Endothelial cell of umbilical vein (primary cell): ENCODE measurements around the gene ELP6.

Experiments used
- EZH2 ChIP-seq: IDR thresholded peaks from 2 replicates; pipeline ENCODE4 v1.6.1; 2012; ENCODE audit warnings: borderline replicate concordance, low read depth, mild to moderate bottlenecking, moderate library complexity, low read length, inconsistent platforms; ENCODE audit not compliant: severe bottlenecking
- FOS ChIP-seq: IDR thresholded peaks from 2 replicates; pipeline ENCODE4 v1.6.1; 2011; ENCODE audit warnings: mild to moderate bottlenecking, low read length, moderate library complexity, borderline replicate concordance; ENCODE audit not compliant: insufficient read depth
- GATA2 ChIP-seq: IDR thresholded peaks from 2 replicates; pipeline ENCODE4 v1.7.0; 2011; ENCODE audit warnings: low read depth, mild to moderate bottlenecking, moderate library complexity, mixed read lengths, low read length; ENCODE audit not compliant: insufficient read length, insufficient read depth
- JUN ChIP-seq: IDR thresholded peaks from 2 replicates; pipeline ENCODE4 v1.6.1; 2011; ENCODE audit warnings: borderline replicate concordance, low read depth; ENCODE audit not compliant: insufficient read length, insufficient read depth
- MYC ChIP-seq: IDR thresholded peaks from one replicate; pipeline ENCODE4 v1.6.1; 2011; ENCODE audit warnings: mild to moderate bottlenecking, low read depth, low read length
- POLR2A ChIP-seq: IDR thresholded peaks from 2 replicates; pipeline ENCODE4 v1.6.1; 2012; ENCODE audit warnings: low read depth, mild to moderate bottlenecking, control low read depth, low read length
- POLR2AphosphoS5 ChIP-seq: IDR thresholded peaks from 2 replicates; pipeline ENCODE4 v1.6.1; 2012; ENCODE audit warnings: low read depth, mild to moderate bottlenecking, control low read depth, low read length, moderate library complexity; ENCODE audit not compliant: insufficient read depth
- TF ChIP-seq, protein P1 (sequence below), 2 donors: IDR thresholded peaks; 1 replicate in 1 of 2; 2 replicates in 1 of 2; pipeline ENCODE4 v1.5.1; 2011; ENCODE audit warnings: low read length in 2 of 2, mild to moderate bottlenecking in 2 of 2, moderate library complexity in 2 of 2, control low read depth in 1 of 2, inconsistent platforms in 1 of 2, low read depth in 1 of 2; ENCODE audit not compliant: insufficient read depth in 1 of 2; ENCODE audit errors: extremely low read depth in 1 of 2
- TF ChIP-seq, protein P2 (sequence below): IDR thresholded peaks from 2 replicates; pipeline ENCODE4 v1.6.1; 2011; ENCODE audit not compliant: insufficient read depth, insufficient read length

DNA sequence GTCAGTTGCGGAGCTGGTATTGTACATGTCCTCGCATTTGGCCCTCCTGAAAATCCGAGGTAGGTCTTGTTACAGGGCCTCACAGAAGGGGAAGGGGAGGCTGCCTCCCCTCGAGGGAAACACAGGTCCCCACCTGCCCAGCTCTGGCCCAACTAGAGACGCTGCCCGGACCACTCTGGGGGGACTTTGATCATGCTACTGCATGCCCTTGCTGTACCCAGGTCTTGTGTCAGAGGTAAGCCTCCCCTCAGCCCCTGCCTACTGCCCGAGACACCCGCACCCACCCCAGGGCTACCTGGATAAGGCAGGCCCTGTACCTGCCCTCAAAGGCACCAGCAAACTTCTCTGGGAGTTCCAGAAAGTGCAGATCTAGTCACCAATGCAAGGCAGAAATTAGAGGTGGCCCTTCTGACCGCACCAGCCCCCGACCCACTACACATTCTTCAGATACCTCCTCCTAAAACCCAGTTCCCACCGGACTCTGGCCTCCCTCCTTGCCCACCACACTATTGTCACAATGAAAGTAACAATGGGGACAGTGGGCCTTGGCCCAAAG is 36.8 kb downstream of the ELP6 start:
- TF ChIP-seq, protein P1, sequence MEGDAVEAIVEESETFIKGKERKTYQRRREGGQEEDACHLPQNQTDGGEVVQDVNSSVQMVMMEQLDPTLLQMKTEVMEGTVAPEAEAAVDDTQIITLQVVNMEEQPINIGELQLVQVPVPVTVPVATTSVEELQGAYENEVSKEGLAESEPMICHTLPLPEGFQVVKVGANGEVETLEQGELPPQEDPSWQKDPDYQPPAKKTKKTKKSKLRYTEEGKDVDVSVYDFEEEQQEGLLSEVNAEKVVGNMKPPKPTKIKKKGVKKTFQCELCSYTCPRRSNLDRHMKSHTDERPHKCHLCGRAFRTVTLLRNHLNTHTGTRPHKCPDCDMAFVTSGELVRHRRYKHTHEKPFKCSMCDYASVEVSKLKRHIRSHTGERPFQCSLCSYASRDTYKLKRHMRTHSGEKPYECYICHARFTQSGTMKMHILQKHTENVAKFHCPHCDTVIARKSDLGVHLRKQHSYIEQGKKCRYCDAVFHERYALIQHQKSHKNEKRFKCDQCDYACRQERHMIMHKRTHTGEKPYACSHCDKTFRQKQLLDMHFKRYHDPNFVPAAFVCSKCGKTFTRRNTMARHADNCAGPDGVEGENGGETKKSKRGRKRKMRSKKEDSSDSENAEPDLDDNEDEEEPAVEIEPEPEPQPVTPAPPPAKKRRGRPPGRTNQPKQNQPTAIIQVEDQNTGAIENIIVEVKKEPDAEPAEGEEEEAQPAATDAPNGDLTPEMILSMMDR (IDR thresholded peaks at IDR 0.05; ENCODE audit: extremely low read depth in 1 of 2, insufficient read depth in 1 of 2, low read depth in 1 of 2, low read length in 2 of 2): no peak
- TF ChIP-seq JUN (no peak), EZH2 (no peak), POLR2AphosphoS5 (no peak), FOS (no peak), MYC (no peak), POLR2A (no peak), GATA2 (no peak)
- TF ChIP-seq, protein P2, sequence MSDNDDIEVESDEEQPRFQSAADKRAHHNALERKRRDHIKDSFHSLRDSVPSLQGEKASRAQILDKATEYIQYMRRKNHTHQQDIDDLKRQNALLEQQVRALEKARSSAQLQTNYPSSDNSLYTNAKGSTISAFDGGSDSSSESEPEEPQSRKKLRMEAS: no peak
